ENCODE measurements around the gene ZNF462.
"Not testable (repeated sequence)": the region's sequence is repeated elsewhere in the genome, so short reads cannot be mapped to it uniquely, and the experiment has no call there.

Gene ZNF462

DNA sequence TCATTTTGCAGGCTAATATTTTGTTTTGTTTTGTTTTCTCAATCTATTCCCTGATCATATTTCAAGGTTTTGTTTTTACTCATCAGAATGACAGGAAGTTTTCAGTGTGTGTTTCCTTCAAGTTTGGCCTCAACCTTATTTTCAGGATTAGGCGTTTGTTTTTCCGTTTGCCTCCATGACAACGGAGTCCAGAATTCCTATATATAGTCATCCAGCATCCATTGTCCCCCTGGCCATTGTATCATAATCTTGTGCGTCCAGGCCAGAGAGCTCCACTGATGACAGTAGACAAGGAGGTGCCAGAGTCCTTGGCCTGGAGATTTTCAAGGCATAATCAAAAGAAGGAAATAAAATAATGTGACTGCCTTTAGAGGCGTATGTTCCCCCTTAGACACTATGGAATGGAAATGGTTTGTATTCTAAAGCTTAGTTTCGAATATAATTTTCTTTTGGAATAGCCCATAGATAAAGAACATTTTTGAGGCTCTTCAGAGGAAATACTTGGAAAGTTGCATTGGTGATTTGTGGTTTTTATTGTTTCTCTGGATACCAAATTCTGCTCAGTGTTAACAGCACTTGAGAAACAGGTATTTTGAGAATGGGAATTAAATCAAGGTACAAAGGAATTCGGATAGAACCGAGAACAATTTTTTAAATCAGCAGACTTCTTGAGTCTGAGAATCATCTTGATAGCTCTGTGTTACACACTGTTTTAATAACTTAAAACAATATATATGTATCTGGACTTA, 99.8 kb downstream of the ZNF462 start:
- no peak for DNase-seq (ENCODE audit: low read depth)

DNA sequence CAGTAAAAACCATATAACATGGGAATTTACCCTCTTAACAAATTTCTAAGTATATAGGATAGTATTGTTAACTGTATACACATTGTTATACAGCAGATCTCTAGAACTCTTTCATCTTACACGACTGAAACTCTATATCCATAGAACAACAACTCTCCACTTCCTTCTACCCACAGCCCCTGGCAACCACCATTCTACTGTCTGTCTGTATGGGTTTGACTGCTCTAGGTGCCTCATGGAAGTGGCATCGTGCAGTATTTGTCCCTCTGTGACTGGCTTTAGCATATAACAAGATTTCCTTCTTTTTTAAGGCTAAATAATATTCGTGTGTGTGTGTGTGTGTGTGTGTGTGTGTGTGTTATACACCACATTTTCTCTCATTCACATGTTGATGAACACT, 100.7 kb downstream of the ZNF462 start:
- DNase-seq (ENCODE audit: low read depth) = no peak

DNA sequence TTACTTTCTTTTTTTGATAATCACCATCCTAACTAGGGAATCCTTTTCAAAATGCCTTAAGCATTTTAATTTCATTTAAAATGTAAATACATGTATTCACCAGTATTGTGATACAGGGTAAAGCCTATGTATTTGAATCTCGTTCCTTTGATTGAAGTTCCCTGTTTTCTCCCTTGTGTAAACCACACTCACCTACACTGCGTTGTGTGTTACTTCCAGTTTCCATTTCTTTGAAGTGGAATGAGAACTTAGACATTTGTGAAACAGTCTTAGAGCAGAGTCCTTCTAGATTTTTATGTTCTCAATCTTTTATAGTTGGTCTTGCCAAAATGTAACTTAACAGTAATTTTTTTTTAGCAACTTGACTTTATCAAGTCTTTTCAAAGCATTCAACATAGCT, 101.4 kb downstream of the ZNF462 start:
- no peak for DNase-seq (ENCODE audit: low read depth)

DNA sequence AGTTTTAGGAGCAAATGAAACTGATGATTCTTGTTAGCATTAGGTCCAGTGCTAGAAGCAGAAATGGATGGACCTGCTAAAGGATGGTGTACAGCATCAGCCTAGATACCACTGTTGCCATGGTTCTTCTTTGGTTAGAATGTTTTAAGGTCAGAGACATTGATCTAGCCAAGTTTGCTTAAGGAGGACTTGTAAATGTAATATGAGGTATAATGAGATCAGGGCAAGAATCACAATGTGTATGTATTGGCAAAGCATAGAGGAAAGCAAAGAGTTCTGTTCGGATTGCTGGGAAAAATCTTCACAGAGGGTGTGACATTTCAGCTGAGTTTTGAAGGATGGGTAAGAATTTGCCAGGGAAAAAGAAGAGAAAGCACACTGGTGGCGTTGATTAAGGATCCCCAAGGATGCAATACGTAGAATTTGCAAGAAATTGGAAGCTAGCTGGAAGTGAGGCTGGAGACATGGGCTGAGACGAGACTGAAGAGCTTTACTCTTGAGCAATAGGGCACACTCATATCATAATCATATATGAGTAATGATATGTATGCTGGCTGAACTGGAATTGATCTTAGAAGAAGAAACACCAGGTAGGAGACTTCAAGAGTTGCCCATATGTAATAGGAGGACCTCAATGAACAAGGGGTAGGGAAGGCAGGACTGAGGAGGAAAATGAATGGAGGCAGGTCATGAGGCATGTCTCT, 102.0 kb downstream of the ZNF462 start:
- no peak for DNase-seq (ENCODE audit: low read depth)

DNA sequence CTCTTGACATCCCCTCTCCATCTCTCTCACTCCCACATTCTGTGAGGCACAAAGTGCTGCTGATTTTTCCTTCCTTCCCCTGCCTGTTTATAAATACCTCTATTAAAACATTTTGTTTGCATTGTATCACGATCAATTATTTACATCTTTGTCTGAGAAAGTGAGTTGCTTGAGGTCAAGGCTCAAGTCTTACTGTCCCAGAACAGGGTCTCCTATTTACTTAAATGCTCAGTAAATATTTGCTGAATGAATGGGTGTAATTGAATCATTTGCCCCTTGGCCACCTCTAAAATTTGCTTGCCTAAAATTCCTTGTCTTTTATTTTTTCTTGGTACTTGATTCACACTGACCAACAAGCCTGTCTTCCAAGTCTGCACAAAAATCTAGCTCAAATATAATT, 103.5 kb downstream of the ZNF462 start:
- DNase-seq (ENCODE audit: low read depth) = no peak

DNA sequence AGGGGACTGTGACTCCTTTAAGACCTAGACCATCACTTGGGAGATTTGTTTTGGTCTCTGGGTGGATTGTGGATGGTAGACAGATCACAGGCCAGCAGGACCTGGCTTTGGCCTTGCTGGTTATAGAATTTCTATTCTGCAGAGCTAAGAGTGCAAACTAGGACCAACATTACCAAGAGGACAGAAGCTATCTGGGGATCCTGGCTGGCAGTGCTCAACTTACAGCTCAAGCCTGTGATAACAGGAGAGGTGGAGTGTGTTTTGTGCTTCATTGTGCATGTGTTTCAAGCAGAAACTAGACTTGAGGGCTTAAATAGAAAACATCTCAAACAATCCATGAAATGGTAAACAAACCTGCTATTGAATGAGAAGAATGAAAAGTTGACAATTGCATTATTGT, 106.7 kb downstream of the ZNF462 start:
- DNase-seq (ENCODE audit: low read depth) = no peak

DNA sequence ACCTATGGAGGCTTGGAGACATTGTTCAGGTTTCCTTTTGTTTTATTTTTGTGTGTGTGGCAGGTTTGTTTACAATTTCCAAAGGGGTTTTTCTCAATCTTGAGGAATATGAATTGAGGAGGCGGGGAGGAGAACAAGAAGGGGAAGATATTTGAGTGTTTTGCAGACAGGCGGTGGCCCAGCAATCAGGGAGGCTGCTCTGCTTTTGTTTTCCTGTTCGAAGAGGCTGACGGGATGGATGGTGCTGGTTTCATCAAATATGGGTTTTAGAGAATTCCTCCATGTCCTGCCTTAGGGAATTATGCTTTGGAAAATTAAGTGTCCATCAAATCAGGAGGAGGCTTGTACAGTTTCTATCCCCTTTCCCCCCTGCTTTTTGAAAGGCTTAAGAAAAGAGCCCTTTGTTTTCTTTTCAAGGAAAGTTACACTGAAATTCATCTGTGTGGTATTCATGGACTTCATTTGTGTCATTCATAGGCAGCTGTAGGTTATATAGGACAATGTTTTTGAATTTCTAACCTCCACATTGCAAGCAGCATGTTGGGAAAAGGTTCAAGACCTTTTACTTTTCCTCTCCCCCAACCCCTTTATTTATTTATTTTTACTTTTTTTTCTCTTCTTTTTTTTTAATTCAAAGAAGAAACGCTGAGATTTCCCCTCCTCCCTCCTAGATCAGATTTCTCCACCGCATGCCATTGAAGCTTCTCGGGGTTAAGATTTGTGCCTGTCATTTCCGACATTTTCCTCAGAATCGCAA, 107.4 kb downstream of the ZNF462 start:
- DNase-seq (ENCODE audit: low read depth) = no peak

DNA sequence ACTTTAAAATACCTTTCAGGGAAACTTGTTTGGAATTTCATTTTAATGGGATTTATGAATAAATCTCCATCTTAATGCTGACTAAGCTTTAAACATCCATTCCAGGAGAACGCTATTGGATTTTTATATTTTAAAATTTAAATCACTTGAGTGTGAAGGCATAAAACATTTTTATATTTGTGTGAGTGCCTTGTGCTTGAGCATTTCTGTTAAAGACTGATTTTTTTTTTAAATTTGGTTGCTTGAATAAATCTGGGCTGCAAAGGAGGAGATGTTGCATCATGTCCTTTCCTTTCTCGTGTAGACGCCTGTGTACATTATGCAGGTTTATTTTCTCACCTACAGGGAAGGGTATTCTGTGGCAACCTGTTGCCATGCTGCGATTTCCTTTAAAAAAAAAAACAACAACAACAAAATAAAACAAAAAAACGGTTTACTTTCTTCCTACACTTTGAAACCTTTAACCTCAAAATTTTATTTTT, 108.1 kb downstream of the ZNF462 start:
- DNase-seq (ENCODE audit: low read depth) = no peak

DNA sequence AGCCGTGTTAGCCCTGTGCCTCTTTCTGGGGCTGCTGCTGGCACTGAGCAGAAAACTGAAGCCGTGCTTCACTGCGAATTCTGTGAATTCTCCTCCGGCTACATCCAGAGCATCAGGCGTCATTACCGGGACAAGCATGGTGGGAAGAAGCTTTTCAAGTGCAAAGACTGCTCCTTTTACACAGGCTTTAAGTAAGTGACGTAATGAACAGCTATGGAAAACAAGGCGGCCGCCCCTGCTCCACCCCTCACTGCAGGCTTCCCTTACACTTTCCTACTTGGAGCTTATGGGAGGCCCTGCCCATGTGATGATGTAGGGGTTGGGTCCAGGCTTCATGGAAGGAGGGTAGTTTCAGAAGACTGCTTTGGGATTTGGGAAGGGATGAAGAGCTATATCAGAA, 109.1 kb downstream of the ZNF462 start:
- no peak for DNase-seq (ENCODE audit: low read depth)

DNA sequence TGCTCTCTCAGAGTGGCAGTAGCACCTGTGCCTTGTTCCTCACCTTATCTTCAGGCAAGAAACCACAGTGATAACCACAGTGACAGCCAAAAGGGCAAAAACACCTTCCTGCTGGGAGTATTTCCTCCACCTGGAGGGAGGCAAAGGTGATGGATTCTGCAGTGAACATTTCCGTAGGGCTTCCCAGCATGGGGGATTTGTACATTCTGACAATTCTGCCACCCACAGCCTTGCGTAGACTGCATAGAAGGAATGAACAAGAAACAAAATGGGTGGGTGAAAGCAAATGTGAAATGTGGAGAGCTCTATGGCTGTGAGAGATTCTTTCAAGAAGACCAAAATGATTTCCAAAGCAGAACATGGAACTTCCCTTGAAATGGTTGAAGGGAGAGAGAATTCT, 111.4 kb downstream of the ZNF462 start:
- no peak for DNase-seq (ENCODE audit: low read depth)

DNA sequence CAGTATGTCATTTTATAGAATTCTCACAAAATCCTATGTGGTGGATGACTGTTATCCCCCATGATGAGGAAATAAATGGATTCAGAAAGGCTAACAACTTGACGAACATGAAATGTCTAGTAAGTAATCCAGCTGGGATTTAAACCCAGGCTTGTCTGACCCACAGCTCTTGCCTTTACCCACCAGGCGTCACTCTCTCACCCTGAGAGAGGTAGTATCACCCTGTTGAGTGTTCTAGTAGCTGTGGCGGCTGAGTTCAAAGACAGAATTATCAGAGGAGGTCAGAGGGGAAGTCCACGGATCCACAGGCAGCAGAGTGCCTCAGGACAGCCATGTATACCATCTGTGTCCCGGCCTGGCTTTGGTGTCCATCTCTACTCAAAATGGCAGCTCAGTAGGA, 113.8 kb downstream of the ZNF462 start:
- DNase-seq (ENCODE audit: low read depth) = no peak

DNA sequence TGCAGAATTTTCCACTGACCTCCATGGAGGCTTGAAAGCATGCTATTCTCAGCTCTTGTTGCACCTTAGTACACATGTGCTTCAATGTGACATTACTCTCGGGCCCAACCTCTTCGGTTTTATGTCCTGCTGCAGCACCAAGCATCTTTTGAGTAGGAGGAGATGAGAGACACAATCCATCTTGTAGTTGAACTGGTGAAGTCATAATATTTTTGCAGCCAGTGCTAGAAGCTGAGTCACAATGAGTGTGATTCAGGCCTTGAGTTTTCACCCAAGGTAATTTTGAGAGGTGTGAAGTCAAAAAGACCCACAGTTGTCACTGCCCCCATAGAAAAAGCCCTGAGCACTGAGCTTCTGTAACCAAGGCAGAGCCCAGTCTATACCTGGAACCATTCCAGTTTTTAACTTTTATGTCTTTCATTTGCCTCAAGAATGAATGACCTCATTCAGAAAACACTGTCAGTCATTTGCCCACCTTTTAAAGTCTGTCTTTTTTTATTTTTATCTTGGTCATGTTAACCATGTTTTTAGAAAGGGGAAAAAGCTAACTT, 117.7 kb downstream of the ZNF462 start:
- DNase-seq (ENCODE audit: low read depth) = no peak

DNA sequence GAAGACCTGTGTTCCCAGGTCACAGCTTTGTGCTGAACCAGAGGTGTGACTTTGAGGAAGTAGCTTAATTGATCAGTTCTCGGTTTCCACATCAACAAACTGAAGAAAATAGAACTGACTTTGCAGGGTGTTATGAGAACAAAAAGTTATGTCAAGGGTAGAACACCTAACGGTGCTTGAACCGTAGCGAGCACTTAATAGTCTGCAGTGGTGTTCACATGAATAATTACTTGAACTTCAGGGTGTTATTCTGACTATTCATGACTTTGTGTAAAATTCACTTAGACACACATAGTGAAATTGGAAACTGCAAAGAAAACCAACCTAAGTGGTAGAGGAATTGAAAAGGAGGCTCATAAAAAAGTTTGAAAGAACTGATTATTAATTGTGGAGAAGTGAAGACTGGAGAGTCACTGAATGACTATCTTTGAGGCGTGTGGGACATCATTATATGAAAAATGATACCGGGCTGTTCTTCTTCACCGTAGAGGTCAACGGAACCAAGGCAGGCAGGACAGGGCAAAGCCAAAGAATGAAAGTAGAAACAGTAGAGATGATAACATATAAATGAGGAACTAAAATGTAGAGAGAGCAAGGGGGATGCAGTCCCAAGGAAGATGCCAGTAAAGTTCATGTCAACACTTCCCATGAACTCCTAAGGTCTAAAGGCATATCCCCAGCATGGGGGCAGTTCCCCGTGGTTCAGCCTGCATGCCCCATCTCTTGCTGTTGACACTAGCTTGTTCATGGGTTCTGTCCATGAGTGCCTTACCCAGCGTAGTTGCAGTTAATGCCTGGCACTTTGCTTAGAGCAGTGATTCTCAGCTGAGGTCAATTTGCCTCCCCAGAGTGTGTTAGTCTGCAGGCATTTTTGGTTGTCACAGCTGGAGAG, 118.7 kb downstream of the ZNF462 start:
- no peak for DNase-seq (ENCODE audit: low read depth)

DNA sequence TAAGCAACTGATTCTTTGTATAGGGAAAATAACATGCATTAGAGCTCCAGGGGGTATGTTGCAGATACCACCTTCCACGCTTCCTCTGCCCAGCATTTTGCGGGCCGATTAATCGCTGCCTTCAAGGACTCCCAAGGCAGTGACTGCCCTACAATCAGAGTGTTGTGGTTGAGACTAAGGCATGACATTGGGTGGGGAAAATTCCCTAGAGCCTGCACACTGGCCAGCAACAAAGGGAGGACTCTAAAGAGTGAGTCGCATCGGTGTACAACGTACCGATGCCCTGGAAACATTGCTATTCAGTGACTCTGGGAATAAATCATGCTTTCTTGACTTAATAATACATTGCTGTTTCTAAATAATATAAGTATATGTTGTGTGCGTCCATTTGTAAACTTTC, 119.7 kb downstream of the ZNF462 start:
- DNase-seq (ENCODE audit: low read depth) = no peak

DNA sequence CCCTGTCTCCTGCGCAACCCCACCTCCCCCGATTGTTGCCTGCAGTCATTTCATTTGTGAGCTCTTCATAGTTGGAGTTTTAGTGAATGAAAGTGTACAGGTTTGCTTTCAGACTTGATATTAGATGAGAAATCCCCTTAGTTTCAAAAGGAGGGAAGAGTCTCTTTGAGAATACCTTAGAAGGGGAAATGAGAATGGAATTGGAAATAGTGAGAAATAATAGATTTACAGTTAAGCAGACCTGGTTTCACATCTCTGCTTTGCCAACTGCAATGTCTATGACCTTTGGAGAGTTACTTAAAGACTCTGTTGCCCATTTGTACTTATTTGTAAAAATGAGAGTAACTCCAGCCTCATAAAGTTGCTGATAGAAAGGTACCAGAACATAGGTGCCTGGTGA, 120.4 kb downstream of the ZNF462 start:
- no peak for DNase-seq (ENCODE audit: low read depth)

DNA sequence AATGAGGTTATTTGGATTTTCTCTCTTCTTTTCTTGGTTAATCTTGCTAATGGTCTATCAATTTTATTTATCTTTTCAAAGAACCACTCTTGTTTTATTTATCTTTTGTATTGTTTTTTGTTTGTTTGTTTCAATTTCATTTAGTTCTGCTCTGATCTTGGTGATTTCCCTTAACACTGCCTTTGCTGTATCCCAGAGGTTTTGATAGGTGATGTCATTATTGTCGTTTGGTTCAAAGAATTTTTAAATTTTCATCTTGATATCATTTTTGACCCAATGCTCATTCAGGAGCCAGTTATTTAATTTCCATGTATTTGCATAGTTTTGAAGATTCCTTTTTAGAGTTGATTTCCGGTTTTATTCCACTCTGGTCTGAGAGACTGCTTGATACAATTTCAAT, 126.9 kb downstream of the ZNF462 start:
- DNase-seq (ENCODE audit: low read depth) = not testable (repeated sequence)

DNA sequence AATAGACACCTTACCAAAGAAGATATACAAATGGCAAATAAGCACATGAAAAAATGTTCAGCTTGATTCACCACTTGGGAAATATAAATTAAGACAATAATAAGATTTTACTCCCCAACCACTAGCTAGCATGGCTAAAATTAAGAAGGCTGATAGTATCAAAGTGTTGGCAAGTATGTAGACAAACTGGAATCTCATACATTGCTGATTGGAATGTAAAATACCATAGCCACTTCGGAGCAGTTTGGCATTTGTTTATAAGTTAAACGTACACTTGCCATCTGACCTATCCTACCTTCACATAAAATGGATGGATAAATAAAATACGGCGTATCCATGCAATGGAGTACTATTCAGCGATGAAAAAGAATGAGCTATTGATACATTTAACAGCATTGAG, 129.2 kb downstream of the ZNF462 start:
- no peak for DNase-seq (ENCODE audit: low read depth)

DNA sequence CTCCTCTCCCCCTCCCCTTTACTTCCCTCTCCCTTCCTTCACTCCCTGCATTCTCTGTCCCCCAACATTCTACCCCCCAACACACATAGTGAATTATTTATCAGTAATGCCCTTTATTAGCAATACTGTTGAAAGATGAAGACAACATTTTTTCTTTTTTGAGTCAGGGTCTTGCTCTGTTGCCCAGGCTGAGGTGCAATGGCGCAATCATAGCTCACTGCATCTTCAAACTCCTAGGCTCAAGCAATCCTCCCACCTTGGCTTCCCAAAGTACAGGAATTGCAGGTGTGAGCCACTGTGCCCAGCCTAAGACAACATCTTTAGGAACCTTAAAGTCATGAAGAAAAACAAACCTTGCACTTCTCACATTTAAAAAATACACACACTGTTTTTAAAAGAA, 130.6 kb downstream of the ZNF462 start:
- DNase-seq (ENCODE audit: low read depth) = no peak

DNA sequence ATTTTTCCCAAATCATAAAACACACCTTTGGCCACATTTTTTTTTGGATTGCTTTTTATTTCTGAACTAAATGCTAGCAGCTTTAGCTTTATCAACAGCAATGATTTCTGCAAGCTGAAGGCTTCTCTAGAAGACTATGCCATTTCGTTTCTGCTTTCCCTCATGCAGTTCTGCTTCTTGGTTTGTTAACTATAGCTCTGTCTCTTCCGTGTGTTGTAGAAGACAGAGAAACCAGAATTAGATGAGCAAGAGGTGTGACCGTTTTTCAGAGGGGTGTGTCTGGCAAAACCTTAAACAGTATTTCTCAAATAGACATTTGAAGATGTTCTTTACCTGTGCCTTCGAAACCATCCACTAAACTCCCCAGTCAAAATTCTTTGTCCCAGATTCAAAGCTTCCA, 131.5 kb downstream of the ZNF462 start:
- DNase-seq (ENCODE audit: low read depth) = no peak

DNA sequence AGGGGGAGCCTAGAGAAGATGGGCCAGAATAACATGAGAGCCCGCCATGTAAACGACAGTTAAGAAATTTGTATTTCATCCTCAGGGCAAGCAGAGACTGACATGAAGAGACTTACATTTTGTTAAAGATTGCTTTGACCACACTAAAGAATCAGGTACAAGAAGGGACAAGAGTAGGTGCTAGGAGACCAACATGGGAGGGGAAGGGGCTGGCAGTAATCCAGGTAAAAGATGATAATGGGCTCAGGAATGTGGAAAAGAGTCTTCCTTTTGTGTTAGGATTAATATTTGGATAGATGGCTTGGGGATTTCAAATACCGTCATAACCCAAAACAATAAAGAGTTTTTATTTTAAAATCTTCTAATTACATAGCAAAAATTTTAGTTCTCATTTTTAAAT, 137.3 kb downstream of the ZNF462 start:
- DNase-seq (ENCODE audit: low read depth) = no peak

DNA sequence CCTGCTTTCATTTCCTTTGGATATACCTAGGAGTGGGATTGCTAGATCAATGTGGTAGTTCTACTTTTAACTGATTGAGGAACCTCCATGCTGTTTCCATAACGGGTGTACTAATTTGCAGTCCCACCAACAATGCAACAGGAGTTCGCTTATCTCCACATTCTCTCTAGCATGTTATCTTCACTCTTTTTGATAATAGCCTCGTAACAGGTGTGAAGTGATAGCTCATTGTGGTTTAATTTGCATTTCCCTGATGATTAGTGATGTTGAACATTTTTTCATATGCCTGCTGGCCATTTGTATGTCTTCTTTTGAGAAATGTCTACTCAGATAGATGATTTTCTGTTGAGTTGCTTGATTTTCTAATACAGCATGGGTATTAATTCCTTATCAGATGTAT, 142.2 kb downstream of the ZNF462 start:
- no peak for DNase-seq (ENCODE audit: low read depth)

DNA sequence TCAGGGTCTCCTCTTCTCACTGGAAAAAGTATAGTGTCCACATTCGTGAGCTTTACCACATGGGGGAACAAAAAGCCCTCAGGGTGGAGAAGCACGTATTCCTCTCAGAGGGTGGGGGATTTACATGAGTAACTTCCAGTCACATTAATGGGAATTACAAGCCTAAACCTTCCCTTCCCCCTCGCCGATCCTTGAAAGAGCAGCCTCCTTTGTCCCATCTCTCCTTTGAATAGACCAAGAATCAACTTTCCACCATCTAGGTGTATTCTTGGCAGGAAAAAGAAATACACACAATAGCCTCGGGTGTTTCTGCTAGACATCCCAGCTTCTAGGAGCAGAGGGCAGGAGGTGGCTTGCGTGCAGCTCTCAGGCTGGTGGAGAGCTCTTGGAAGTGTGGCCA, 144.4 kb downstream of the ZNF462 start:
- DNase-seq (ENCODE audit: low read depth) = no peak
